Loucy (cell line): ENCODE results near the gene IFNG.

Source experiments
- CTCF ChIP-seq: fragments of 200-600 bp; sonication (generic); conservative IDR thresholded peaks from 2 replicates; pipeline ENCODE4 v1.5.1; 2014; ENCODE audit warnings: mild to moderate bottlenecking, antibody characterized with exemption, low read length
- EZH2phosphoT487 ChIP-seq: fragments of 200-600 bp; IDR thresholded peaks from 2 replicates; pipeline ENCODE4 v1.6.1; 2018; ENCODE audit warnings: antibody characterized with exemption, mild to moderate bottlenecking, moderate library complexity, borderline replicate concordance

GRCh38 chr12:68207276-68207675 is 47.7 kb upstream of the IFNG start:
- TF ChIP-seq CTCF (no peak), EZH2phosphoT487 (no peak)
